ENCODE measurements around the gene TSPAN6.

Gene TSPAN6

GRCh38 chrX:100648458-100649417, 12.1 kb upstream of the TSPAN6 start:
- no peak overlapping the region for H3K4me3 ChIP-seq (ENCODE audit: low read depth, low read length)
- TF ChIP-seq CTCF (IDR thresholded peaks at IDR 0.05; ENCODE audit: borderline replicate concordance, insufficient read depth, low read depth, low read length): no peak

- no peak overlapping the region for H3K4me3 ChIP-seq (ENCODE audit: low read depth, low read length)
- no peak for TF ChIP-seq CTCF (IDR thresholded peaks at IDR 0.05; ENCODE audit: borderline replicate concordance, insufficient read depth, low read depth, low read length)
Measured at GRCh38 chrX:100647739-100648138, 11.1 kb upstream of the TSPAN6 start.

GRCh38 chrX:100647095-100647494, 10.5 kb upstream of the TSPAN6 start:
- no peak for TF ChIP-seq CTCF (IDR thresholded peaks at IDR 0.05; ENCODE audit: borderline replicate concordance, insufficient read depth, low read depth, low read length)

GRCh38 chrX:100645106-100645505, 8.5 kb upstream of the TSPAN6 start:
- H3K4me3 ChIP-seq (ENCODE audit: low read depth, low read length): no peak overlapping the region

More at GRCh38 chrX:100647095-100647494, 10.5 kb upstream of the TSPAN6 start:
- H3K4me3 ChIP-seq (ENCODE audit: low read depth, low read length): no peak overlapping the region

GRCh38 chrX:100643956-100644860, 7.6 kb upstream of the TSPAN6 start, which contains the start of gene SRPX2:
TSS of gene SRPX2 (plus strand) at chrX:100644199. CDS start at chrX:100646323, 2,124 bp downstream.
- no peak within 1 kb of the TSS for H3K4me3 ChIP-seq (ENCODE audit: low read depth, low read length)
- no peak for TF ChIP-seq CTCF (IDR thresholded peaks at IDR 0.05; ENCODE audit: borderline replicate concordance, insufficient read depth, low read depth, low read length)

More at GRCh38 chrX:100645106-100645505, 8.5 kb upstream of the TSPAN6 start:
- no peak for TF ChIP-seq CTCF (IDR thresholded peaks at IDR 0.05; ENCODE audit: borderline replicate concordance, insufficient read depth, low read depth, low read length)

GRCh38 chrX:100643212-100643611, 6.6 kb upstream of the TSPAN6 start:
- TF ChIP-seq CTCF (IDR thresholded peaks at IDR 0.05; ENCODE audit: borderline replicate concordance, insufficient read depth, low read depth, low read length): no peak
- no peak overlapping the region for H3K4me3 ChIP-seq (ENCODE audit: low read depth, low read length)
